GM12873 (cell line): ENCODE results near the gene ZNF397.

Experiments
- CTCF ChIP-seq: IDR thresholded peaks from 2 replicates; pipeline ENCODE4 v1.5.1; 2012; ENCODE audit warnings: low read depth, mild to moderate bottlenecking, moderate library complexity, low read length, control low read depth; ENCODE audit not compliant: insufficient read depth; ENCODE audit errors: missing control alignments

ZNF397 gene

DNA sequence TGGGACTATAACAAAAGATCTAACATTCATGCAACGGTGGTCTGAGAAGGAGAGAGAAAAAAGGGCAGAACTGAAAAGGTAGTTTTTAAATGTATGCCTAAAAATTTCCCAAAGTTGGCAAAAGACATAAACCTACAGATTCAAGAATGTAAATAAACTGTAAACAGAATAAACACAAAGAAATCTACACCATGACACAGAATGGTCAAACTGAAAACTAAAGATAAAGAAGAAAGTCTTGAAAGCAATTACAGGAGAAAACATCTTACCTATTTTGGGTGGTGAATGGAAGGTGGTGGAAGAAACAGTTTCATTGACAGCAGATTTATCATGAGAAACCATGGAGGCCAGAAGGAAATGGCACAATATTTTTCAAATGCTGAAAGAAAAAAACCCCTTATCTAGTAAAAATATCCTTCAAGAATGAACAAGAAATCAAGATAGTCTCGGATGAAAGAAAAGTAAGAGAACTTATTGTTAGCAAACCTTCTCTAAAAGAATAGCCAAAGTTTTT, 35.6 kb upstream of the ZNF397 start:
- no peak for TF ChIP-seq CTCF

DNA sequence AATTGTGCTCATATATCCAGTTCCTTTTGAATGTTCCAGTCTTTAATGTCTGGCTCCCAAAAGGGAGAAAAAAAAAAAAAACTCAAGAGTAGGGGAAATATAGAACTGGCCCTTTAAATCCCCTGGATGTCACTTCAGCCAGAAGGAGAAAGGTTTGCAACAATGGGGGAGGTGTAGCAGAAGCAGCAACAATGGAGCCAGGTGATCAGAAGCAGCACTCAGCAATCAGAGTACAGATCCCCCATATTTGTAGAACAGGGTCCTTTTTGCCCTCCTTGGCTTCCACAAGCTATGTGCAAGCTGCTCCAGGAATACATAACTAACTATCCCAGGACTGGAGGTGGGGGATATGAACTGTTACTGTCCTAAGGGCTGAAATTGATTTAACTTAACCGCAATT, 25.8 kb upstream of the ZNF397 start:
- no peak for TF ChIP-seq CTCF

DNA sequence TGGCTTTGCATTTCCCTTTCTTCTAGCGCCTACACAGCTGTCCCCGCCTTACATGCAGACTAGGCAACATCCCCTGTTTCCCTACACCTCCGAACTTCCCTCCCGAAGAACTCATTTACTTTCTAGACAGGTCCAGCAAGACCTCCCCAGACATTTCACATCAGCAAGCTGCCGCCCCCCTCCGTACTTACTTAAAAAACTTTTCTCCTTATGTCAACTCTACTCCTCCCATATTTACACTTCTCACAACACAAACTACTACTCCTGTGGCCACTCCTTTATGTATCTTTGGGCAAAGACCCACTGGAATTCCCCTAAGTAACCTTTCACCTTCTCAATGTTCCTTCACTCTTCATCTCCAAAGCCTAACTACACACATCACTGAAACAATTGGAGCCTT, 20.4 kb upstream of the ZNF397 start:
- no peak for TF ChIP-seq CTCF

DNA sequence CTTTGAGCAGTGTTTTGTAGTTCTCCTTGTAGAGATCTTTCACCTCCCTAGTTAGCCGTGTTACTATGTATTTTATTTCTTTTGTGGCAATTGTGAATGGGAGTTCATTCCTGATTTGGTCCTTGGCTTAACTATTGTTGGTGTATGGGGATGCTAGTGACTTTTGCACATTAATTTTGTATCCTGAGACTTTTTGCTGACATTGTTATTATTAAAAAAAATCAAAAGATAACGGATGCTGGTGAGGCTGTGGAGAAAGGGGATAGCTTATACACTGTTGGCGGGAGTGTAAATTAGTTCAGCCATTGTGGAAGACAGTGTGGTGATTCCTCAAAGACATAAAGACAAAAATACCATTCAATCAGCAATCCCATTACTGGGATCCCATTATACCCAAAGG, 17.0 kb upstream of the ZNF397 start:
- TF ChIP-seq CTCF: no peak

GRCh38 chr18:35227254-35227653, 13.6 kb upstream of the ZNF397 start:
- TF ChIP-seq CTCF: no peak

GRCh38 chr18:35231052-35231451, 9.8 kb upstream of the ZNF397 start:
- TF ChIP-seq CTCF: peak; percentile 81

- no peak for TF ChIP-seq CTCF
Observed at GRCh38 chr18:35236571-35237363, 4.1 kb upstream of the ZNF397 start.
